SK-N-SH (cell line): ENCODE data around the gene CEP112. TPM values are rescaled to one million over a fixed set of nuclear protein-coding genes. Genes with fewer than 3 reads are reported as not detected.

Experiments
- CTCF ChIA-PET: fragments of 300-600, 350-600 bp; formaldehyde crosslinking; extraction: SDS; loops from one replicate; lab custom pipeline; 2021; lab: Yijun Ruan, JAX
- POLR2A ChIA-PET: fragments of 350-600 bp; sonication (Branson Sonifier 250); formaldehyde crosslinking; extraction: SDS; loops from one replicate; lab custom pipeline; 2020; ENCODE audit warnings: antibody characterized with exemption, inconsistent platforms; lab: Yijun Ruan, JAX
- DNase-seq: peaks from one replicate; pipeline ENCODE4 v3.0.0; 2012
- H2AFZ ChIP-seq: fragments of 200-600 bp; sonication (generic); 2 replicates; pipeline ENCODE4 v1.8.1; 2016; ENCODE audit warnings: antibody characterized with exemption, mild to moderate bottlenecking, low read depth
- H3F3A ChIP-seq: fragments of 200-600 bp; sonication (generic); replicated peaks from 2 replicates; pipeline ENCODE3; 2016; ENCODE audit warnings: antibody characterized with exemption, mild to moderate bottlenecking; ENCODE audit not compliant: insufficient read depth
- H3K27ac ChIP-seq, 2 experiments: fragments of 200-500 bp in 1 of 2; fragments of 200-600 bp in 1 of 2; sonication (Bioruptor generic) in 1 of 2; sonication (generic), shearing (Covaris generic) in 1 of 2; 2 replicates each; pipeline versions ENCODE4 v1.5.1 to v1.6.1; 2014 to 2016; ENCODE audit warnings: low read depth in 2 of 2, inconsistent platforms in 1 of 2, low read length in 1 of 2, mild to moderate bottlenecking in 1 of 2, mixed read lengths in 1 of 2
- H3K27me3 ChIP-seq: fragments of 200-600 bp; sonication (generic), shearing (Covaris generic); 2 replicates; pipeline ENCODE4 v1.6.1; 2016; ENCODE audit warnings: mixed run types; ENCODE audit not compliant: insufficient read depth
- H3K36me3 ChIP-seq, 2 experiments: fragments of 200-500 bp in 1 of 2; fragments of 200-600 bp in 1 of 2; sonication (Bioruptor generic) in 1 of 2; sonication (generic) in 1 of 2; replicated peaks in 1 of 2; 2 replicates each; pipeline versions ENCODE3 to v1.5.1; 2014 to 2016; ENCODE audit warnings: low read length in 1 of 2, mild to moderate bottlenecking in 1 of 2; ENCODE audit not compliant: insufficient read depth in 2 of 2, control insufficient read depth in 1 of 2
- H3K4me1 ChIP-seq, 2 experiments: fragments of 200-500 bp in 1 of 2; fragments of 200-600 bp in 1 of 2; sonication (Bioruptor generic) in 1 of 2; sonication (generic), shearing (Covaris generic) in 1 of 2; 2 replicates each; pipeline versions ENCODE4 v1.5.1 to v1.6.1; 2014 to 2016; ENCODE audit warnings: low read depth in 1 of 2, low read length in 1 of 2, mixed run types in 1 of 2; ENCODE audit not compliant: insufficient read depth in 2 of 2, control insufficient read depth in 1 of 2
- H3K4me2 ChIP-seq: fragments of 200-600 bp; sonication (generic), shearing (Covaris generic); 2 replicates; pipeline ENCODE4 v1.6.1; 2017; ENCODE audit warnings: mixed run types
- H3K4me3 ChIP-seq, 2 experiments: fragments of 200-500 bp in 1 of 2; fragments of 200-600 bp in 1 of 2; sonication (Bioruptor generic) in 1 of 2; sonication (generic), shearing (Covaris generic) in 1 of 2; 2 replicates each; pipeline versions ENCODE4 v1.5.1 to v1.8.1; 2014 to 2016; ENCODE audit warnings: low read depth in 2 of 2, inconsistent platforms in 1 of 2, low read length in 1 of 2, mild to moderate bottlenecking in 1 of 2, mixed read lengths in 1 of 2, moderate library complexity in 1 of 2
- H3K79me2 ChIP-seq: fragments of 200-600 bp; sonication (generic); 2 replicates; pipeline ENCODE4 v1.8.1; 2017; ENCODE audit warnings: mild to moderate bottlenecking; ENCODE audit not compliant: insufficient read depth
- H3K9ac ChIP-seq: fragments of 200-600 bp; sonication (generic); 2 replicates; pipeline ENCODE4 v1.6.1; 2017; ENCODE audit warnings: mixed run types
- H3K9me2 ChIP-seq: fragments of 200-600 bp; sonication (generic); 2 replicates; pipeline ENCODE4 v1.6.1; 2017; ENCODE audit warnings: mixed run types
- H3K9me3 ChIP-seq: fragments of 200-600 bp; sonication (generic); 2 replicates; pipeline ENCODE4 v1.6.1; 2017; ENCODE audit warnings: mixed run types, mild to moderate bottlenecking, moderate library complexity
- H4K20me1 ChIP-seq: fragments of 200-600 bp; sonication (generic); 2 replicates; pipeline ENCODE4 v1.6.1; 2017; ENCODE audit warnings: mild to moderate bottlenecking, mixed run types; ENCODE audit not compliant: insufficient read depth
- CHD2 ChIP-seq: fragments of 150-350 bp; IDR thresholded peaks from 2 replicates; pipeline ENCODE4 v1.6.1; 2018; ENCODE audit warnings: low read length; ENCODE audit not compliant: partially characterized antibody
- EP300 ChIP-seq, 2 experiments: IDR thresholded peaks; 2 replicates each; pipeline versions ENCODE4 v1.4.0 to v1.6.1; 2012; ENCODE audit warnings: borderline replicate concordance in 1 of 2, low read depth in 1 of 2, low read length in 1 of 2
- EZH2phosphoT487 ChIP-seq: fragments of 200-600 bp; sonication (generic); IDR thresholded peaks from 2 replicates; pipeline ENCODE4 v1.6.1; 2017; ENCODE audit warnings: low read depth, mixed run types, mild to moderate bottlenecking, antibody characterized with exemption, moderate library complexity, borderline replicate concordance
- FOXJ3 ChIP-seq: sonication (generic); formaldehyde crosslinking; IDR thresholded peaks from 2 replicates; pipeline ENCODE4 v1.5.1; 2020; ENCODE audit warnings: mild to moderate bottlenecking, missing genetic modification reagents
- FOXM1 ChIP-seq: IDR thresholded peaks from 2 replicates; pipeline ENCODE4 v1.4.0; 2012; ENCODE audit warnings: low read depth, mild to moderate bottlenecking
- GABPA ChIP-seq: IDR thresholded peaks from 2 replicates; pipeline ENCODE4 v1.4.0; 2012; ENCODE audit warnings: low read depth, mild to moderate bottlenecking
- GATA2 ChIP-seq: sonication (generic); formaldehyde crosslinking; IDR thresholded peaks from 2 replicates; pipeline ENCODE4 v1.5.0; 2020; ENCODE audit warnings: mild to moderate bottlenecking, missing genetic modification reagents
- JUND ChIP-seq: IDR thresholded peaks from 2 replicates; pipeline ENCODE4 v1.4.0; 2012
- MEF2A ChIP-seq: IDR thresholded peaks from 2 replicates; pipeline ENCODE4 v1.4.0; 2012; ENCODE audit warnings: low read depth, borderline replicate concordance
- NFIC ChIP-seq: IDR thresholded peaks from 2 replicates; pipeline ENCODE4 v1.4.0; 2012; ENCODE audit warnings: borderline replicate concordance
- POLR2AphosphoS5 ChIP-seq: IDR thresholded peaks from 2 replicates; pipeline ENCODE4 v1.6.1; 2012; ENCODE audit warnings: low read depth, low read length
- RAD21 ChIP-seq: IDR thresholded peaks from 2 replicates; pipeline ENCODE4 v1.6.1; 2012; ENCODE audit warnings: mild to moderate bottlenecking, low read length
- RFX5 ChIP-seq: IDR thresholded peaks from 2 replicates; pipeline ENCODE4 v1.6.1; 2012; ENCODE audit warnings: mild to moderate bottlenecking, improper control_type of control experiment, low read length
- RXRA ChIP-seq: IDR thresholded peaks from 2 replicates; pipeline ENCODE4 v1.4.0; 2012; ENCODE audit warnings: low read depth, mild to moderate bottlenecking, borderline replicate concordance
- SMC3 ChIP-seq: IDR thresholded peaks from 2 replicates; pipeline ENCODE4 v1.6.1; 2012; ENCODE audit warnings: low read depth, low read length, improper control_type of control experiment
- TCF12 ChIP-seq: IDR thresholded peaks from 2 replicates; pipeline ENCODE4 v1.4.0; 2012
- TEAD4 ChIP-seq: IDR thresholded peaks from 2 replicates; pipeline ENCODE4 v1.4.0; 2012; ENCODE audit warnings: mild to moderate bottlenecking, borderline replicate concordance; ENCODE audit not compliant: insufficient read depth
- YY1 ChIP-seq: IDR thresholded peaks from 2 replicates; pipeline ENCODE4 v1.4.0; 2012; ENCODE audit warnings: low read depth, mild to moderate bottlenecking
- WGBS: methylation state at CpG from one replicate; pipeline ENCODE4 v1.1.6; 2017; ENCODE audit warnings: low lambda C conversion rate; 5-methylcytosine and 5-hydroxymethylcytosine counted together
- polyA plus RNA-seq, 3 experiments: library from polyadenylated mRNA; depleted of rRNA; stranded (reverse); fragments of >200 nt; gene quantifications; 2 replicates each; pipeline ENCODE4 v1.2.3, GENCODE V29; 2012
- TF ChIP-seq, protein P1 (sequence below): IDR thresholded peaks from 2 replicates; pipeline ENCODE4 v1.4.0; 2012; ENCODE audit warnings: low read depth, borderline replicate concordance
- TF ChIP-seq, protein P2 (sequence below): fragments of 150-350 bp; IDR thresholded peaks from 2 replicates; pipeline ENCODE4 v1.6.1; 2016; ENCODE audit warnings: mild to moderate bottlenecking, low read depth, low read length
- TF ChIP-seq, protein P3 (sequence below): IDR thresholded peaks from 2 replicates; pipeline ENCODE4 v1.4.0; 2012; ENCODE audit warnings: low read depth
- TF ChIP-seq, protein P4 (sequence below): IDR thresholded peaks from 2 replicates; pipeline ENCODE4 v1.6.1; 2012; ENCODE audit warnings: mild to moderate bottlenecking, low read depth, low read length, moderate library complexity

The CEP112 gene
- polyA plus RNA-seq, 1 of the 3 experiments (the other 2 are of a cell fraction), result 7.9 TPM

DNA sequence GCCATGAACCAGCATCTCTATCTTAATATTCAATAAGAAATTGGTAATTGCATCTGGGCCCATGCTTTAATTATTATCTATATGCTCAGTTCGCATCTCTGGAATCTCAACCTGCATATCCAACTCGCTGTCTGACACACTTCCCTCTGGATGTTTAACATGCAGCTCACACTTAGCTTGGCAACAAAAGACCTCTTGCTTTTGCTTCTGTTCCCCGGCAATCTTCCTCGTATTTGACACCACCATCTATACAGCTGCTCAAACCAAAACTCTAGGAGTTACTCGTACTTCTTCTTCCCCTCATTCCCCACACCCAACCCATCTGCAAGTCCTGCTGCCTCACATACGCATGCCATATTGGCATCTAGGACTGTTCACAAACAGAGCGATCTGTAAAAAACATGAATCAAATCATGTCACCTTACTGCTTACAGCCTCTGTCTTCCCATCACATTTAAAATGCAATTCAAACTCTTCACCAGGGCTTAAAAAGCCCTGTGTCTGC is 300.6 kb downstream of the CEP112 start:
- Histone ChIP-seq H3K36me3 (no peaks in the 10 kb centered on the region), H3K27ac (no peak overlapping the region), H3K9ac (no peak overlapping the region), H3K4me1 (peaks cover 7 to 8% of the 10 kb centered on the region in 2 experiments; a peak in 3 of 4 replicates), H3K4me2 (no peak overlapping the region), H2AFZ (no peak overlapping the region), H4K20me1 (no peaks in the 10 kb centered on the region), H3K79me2 (no peaks in the 10 kb centered on the region), H3K9me3 (no peaks in the 10 kb centered on the region), H3K9me2 (no peaks in the 10 kb centered on the region), H3K27me3 (no peaks in the 10 kb centered on the region), H3K4me3 (no peak overlapping the region), H3F3A (peaks cover 3% of the 10 kb centered on the region)
- TF ChIP-seq YY1, result no peak
- TF ChIP-seq GATA2 (CRISPR knock-in tag), result no peak
- no peak for TF ChIP-seq RFX5
- TF ChIP-seq TCF12, result no peak
- TF ChIP-seq EZH2phosphoT487, result no peak
- TF ChIP-seq TEAD4, result no peak
- TF ChIP-seq GABPA, result no peak
- TF ChIP-seq SMC3, result no peak
- TF ChIP-seq, protein P1, sequence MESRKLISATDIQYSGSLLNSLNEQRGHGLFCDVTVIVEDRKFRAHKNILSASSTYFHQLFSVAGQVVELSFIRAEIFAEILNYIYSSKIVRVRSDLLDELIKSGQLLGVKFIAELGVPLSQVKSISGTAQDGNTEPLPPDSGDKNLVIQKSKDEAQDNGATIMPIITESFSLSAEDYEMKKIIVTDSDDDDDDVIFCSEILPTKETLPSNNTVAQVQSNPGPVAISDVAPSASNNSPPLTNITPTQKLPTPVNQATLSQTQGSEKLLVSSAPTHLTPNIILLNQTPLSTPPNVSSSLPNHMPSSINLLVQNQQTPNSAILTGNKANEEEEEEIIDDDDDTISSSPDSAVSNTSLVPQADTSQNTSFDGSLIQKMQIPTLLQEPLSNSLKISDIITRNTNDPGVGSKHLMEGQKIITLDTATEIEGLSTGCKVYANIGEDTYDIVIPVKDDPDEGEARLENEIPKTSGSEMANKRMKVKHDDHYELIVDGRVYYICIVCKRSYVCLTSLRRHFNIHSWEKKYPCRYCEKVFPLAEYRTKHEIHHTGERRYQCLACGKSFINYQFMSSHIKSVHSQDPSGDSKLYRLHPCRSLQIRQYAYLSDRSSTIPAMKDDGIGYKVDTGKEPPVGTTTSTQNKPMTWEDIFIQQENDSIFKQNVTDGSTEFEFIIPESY, result no peak
- TF ChIP-seq CHD2, result no peak
- TF ChIP-seq RXRA, result no peak
- TF ChIP-seq FOXJ3 (CRISPR knock-in tag), result no peak
- no peak for TF ChIP-seq JUND
- TF ChIP-seq FOXM1, result no peak
- no peak for TF ChIP-seq RAD21
- ChIA-PET POLR2A (no interaction called here), CTCF (interaction anchor here (0.8 to 1.0 kb wide), 3 partner anchors 10 to 215 kb away, joined by 3 to 5 read pairs (median 4); no protein-coding TSS in a partner anchor)
- 96% methylated on average over 7 of the region's 7 CpGs for WGBS
- no peak for DNase-seq

GRCh38 chr17:65888649-65889048 is 303.3 kb downstream of the CEP112 start:
- Histone ChIP-seq H3F3A (peaks cover 3% of the 10 kb centered on the region), H3K79me2 (no peaks in the 10 kb centered on the region), H3K4me3 (no peak overlapping the region), H3K36me3 (no peaks in the 10 kb centered on the region), H3K9ac (no peak overlapping the region), H2AFZ (no peak overlapping the region), H3K27me3 (no peaks in the 10 kb centered on the region), H3K4me2 (no peak overlapping the region), H3K4me1 (peaks cover 7 to 8% of the 10 kb centered on the region in 2 experiments; a peak in 3 of 4 replicates), H3K9me3 (no peaks in the 10 kb centered on the region), H4K20me1 (no peaks in the 10 kb centered on the region), H3K9me2 (no peaks in the 10 kb centered on the region), H3K27ac (peak overlapping the region in 1 of 2 experiments; percentile 72; a peak in 1 of 4 replicates)
- ChIA-PET CTCF (no interaction called here), POLR2A (no interaction called here)
- 74% methylated on average over 4 of the region's 4 CpGs for WGBS
- no peak for DNase-seq
- TF ChIP-seq YY1, result no peak
- TF ChIP-seq TCF12, result peak; percentile 67
- no peak for TF ChIP-seq RAD21
- TF ChIP-seq, protein P2, sequence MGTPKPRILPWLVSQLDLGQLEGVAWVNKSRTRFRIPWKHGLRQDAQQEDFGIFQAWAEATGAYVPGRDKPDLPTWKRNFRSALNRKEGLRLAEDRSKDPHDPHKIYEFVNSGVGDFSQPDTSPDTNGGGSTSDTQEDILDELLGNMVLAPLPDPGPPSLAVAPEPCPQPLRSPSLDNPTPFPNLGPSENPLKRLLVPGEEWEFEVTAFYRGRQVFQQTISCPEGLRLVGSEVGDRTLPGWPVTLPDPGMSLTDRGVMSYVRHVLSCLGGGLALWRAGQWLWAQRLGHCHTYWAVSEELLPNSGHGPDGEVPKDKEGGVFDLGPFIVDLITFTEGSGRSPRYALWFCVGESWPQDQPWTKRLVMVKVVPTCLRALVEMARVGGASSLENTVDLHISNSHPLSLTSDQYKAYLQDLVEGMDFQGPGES, result no peak
- no peak for TF ChIP-seq CHD2
- TF ChIP-seq, protein P3, sequence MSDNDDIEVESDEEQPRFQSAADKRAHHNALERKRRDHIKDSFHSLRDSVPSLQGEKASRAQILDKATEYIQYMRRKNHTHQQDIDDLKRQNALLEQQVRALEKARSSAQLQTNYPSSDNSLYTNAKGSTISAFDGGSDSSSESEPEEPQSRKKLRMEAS, result no peak
- peak; percentile 61 for TF ChIP-seq JUND
- no peak for TF ChIP-seq SMC3
- TF ChIP-seq NFIC, result peak; percentile 48; the same call in 1 of the 2 replicates
- TF ChIP-seq, protein P4, sequence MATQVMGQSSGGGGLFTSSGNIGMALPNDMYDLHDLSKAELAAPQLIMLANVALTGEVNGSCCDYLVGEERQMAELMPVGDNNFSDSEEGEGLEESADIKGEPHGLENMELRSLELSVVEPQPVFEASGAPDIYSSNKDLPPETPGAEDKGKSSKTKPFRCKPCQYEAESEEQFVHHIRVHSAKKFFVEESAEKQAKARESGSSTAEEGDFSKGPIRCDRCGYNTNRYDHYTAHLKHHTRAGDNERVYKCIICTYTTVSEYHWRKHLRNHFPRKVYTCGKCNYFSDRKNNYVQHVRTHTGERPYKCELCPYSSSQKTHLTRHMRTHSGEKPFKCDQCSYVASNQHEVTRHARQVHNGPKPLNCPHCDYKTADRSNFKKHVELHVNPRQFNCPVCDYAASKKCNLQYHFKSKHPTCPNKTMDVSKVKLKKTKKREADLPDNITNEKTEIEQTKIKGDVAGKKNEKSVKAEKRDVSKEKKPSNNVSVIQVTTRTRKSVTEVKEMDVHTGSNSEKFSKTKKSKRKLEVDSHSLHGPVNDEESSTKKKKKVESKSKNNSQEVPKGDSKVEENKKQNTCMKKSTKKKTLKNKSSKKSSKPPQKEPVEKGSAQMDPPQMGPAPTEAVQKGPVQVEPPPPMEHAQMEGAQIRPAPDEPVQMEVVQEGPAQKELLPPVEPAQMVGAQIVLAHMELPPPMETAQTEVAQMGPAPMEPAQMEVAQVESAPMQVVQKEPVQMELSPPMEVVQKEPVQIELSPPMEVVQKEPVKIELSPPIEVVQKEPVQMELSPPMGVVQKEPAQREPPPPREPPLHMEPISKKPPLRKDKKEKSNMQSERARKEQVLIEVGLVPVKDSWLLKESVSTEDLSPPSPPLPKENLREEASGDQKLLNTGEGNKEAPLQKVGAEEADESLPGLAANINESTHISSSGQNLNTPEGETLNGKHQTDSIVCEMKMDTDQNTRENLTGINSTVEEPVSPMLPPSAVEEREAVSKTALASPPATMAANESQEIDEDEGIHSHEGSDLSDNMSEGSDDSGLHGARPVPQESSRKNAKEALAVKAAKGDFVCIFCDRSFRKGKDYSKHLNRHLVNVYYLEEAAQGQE, result no peak
- no peak for TF ChIP-seq RFX5
- TF ChIP-seq EP300 (IDR thresholded peaks at IDR 0.05; ENCODE audit: borderline replicate concordance in 1 of 2, low read depth in 1 of 2, low read length in 1 of 2), result peak in 1 of 2 experiments; percentile 62; a peak in 1 of 4 replicates
- TF ChIP-seq MEF2A, result no peak
- TF ChIP-seq POLR2AphosphoS5, result peak; percentile 36; the same call in 1 of the 2 replicates
